SK-N-SH (cell line): Measurements from ENCODE around the gene MAP4.

ENCODE experiments used
- CHD2 ChIP-seq: fragments of 150-350 bp; IDR thresholded peaks from 2 replicates; pipeline ENCODE4 v1.6.1; 2018; ENCODE audit warnings: low read length; ENCODE audit not compliant: partially characterized antibody
- EZH2phosphoT487 ChIP-seq: fragments of 200-600 bp; sonication (generic); IDR thresholded peaks from 2 replicates; pipeline ENCODE4 v1.6.1; 2017; ENCODE audit warnings: low read depth, mixed run types, mild to moderate bottlenecking, antibody characterized with exemption, moderate library complexity, borderline replicate concordance
- SIN3A ChIP-seq: IDR thresholded peaks from 2 replicates; pipeline ENCODE4 v1.6.1; 2012; ENCODE audit warnings: low read depth, mild to moderate bottlenecking, low read length, moderate library complexity, borderline replicate concordance
- TAF1 ChIP-seq: IDR thresholded peaks from 2 replicates; pipeline ENCODE4 v1.6.1; 2012; ENCODE audit warnings: low read depth, mild to moderate bottlenecking, low read length, moderate library complexity, borderline replicate concordance
- TF ChIP-seq, protein P1 (sequence below): fragments of 200-600 bp; sonication (generic); IDR thresholded peaks from 2 replicates; pipeline ENCODE4 v1.6.1; 2017; ENCODE audit warnings: antibody characterized with exemption, mild to moderate bottlenecking, moderate library complexity
- TF ChIP-seq, protein P2 (sequence below): fragments of 150-350 bp; IDR thresholded peaks from 2 replicates; pipeline ENCODE4 v1.6.1; 2016; ENCODE audit warnings: mild to moderate bottlenecking, low read depth, low read length

DNA sequence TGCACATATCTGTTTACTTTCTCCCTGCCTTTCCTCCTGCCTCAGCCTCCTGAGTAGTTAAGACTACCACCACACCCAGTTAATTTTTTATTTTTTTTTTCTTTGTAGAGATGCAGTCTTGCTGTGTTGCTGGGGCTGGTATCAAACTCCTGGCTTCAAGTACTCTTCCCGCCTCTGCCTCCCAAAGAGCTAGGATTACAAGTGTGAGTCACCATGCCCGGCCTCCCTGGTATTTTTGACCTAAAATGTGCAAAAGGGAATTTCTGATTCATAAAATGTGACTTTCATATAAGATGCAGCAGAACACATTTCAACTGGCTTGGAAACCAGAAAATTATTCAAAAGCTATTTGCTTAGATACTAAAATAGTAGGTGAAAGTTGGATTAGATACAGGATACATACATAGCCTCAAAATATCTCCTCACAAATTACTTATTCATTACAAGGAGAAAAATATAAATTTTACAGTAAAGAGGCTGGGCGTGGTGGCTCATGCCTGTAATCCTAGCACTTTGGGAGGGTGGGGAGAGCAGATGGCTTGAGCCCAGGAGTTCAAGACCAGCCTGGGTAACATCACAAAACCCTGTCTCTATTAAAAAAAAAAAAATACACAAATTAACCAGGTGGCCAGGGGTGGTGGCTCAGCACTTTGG lies 32.0 kb downstream of the MAP4 start:
- TF ChIP-seq, protein P1, sequence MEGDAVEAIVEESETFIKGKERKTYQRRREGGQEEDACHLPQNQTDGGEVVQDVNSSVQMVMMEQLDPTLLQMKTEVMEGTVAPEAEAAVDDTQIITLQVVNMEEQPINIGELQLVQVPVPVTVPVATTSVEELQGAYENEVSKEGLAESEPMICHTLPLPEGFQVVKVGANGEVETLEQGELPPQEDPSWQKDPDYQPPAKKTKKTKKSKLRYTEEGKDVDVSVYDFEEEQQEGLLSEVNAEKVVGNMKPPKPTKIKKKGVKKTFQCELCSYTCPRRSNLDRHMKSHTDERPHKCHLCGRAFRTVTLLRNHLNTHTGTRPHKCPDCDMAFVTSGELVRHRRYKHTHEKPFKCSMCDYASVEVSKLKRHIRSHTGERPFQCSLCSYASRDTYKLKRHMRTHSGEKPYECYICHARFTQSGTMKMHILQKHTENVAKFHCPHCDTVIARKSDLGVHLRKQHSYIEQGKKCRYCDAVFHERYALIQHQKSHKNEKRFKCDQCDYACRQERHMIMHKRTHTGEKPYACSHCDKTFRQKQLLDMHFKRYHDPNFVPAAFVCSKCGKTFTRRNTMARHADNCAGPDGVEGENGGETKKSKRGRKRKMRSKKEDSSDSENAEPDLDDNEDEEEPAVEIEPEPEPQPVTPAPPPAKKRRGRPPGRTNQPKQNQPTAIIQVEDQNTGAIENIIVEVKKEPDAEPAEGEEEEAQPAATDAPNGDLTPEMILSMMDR: no peak
- no peak for TF ChIP-seq CHD2
- TF ChIP-seq TAF1: no peak
- no peak for TF ChIP-seq SIN3A
- TF ChIP-seq EZH2phosphoT487: no peak
- TF ChIP-seq, protein P2, sequence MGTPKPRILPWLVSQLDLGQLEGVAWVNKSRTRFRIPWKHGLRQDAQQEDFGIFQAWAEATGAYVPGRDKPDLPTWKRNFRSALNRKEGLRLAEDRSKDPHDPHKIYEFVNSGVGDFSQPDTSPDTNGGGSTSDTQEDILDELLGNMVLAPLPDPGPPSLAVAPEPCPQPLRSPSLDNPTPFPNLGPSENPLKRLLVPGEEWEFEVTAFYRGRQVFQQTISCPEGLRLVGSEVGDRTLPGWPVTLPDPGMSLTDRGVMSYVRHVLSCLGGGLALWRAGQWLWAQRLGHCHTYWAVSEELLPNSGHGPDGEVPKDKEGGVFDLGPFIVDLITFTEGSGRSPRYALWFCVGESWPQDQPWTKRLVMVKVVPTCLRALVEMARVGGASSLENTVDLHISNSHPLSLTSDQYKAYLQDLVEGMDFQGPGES: no peak
